Measurements from ENCODE around the gene ZFP36.

ZFP36 gene

DNA sequence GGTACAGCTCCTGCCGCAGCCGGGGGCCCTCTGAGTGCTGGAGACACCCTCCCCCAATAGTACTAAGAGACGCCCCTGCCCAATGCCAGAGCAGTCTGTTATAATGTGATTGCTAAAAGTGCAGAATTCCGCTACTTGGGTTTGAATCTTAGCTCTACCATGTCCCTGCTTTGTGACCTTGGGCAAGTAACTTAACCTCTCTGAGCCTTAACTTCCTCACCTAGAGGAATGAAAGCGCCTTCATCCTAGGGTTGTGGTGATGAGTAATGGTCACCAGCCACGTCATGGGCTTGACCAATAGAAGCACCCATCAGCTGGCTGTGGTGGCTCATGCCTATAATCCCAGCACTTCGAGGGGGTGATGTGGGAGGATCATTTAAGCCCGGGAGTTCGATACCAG lies 12.4 kb downstream of the ZFP36 start:
- no peak for DNase-seq (ENCODE audit: low read depth)

DNA sequence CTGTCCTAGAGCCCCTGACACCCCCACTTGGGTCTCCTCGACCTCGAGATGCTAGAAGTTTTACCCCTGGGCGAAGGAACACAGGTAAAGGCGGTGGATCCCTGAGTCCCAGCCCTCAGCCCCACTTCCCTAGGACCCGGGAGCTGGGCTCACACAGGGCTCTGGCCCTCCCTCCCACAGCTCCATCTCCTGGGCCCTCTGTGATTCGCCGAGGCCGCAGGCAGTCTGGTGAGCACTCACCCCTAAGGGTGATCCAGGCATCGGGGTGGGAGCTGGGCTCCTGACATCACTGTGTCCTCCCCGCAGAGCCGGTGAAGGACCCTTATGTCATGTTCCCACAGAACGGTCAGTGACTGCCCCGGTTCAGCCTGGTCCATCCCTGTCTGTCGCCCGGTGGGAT lies 14.1 kb downstream of the ZFP36 start:
- no peak for DNase-seq (ENCODE audit: low read depth)

DNA sequence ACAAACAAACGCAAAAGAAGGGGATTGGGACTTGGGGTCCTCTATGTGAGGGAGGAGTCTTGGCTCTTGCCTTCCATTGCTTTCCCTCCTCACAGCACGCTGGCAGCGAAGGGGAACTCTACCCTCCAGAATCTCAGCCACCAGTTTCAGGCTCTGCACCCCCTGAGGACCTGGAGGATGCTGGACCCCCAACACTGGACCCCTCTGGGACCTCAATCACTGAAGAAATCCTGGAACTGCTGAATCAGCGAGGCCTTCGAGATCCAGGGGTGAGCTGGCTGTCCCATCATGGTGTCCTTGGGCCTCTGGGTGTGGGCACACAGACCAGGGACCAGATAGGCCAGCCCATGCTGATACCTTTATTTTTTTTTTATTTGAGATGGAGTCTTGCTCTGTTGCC lies 15.4 kb downstream of the ZFP36 start:
- no peak for DNase-seq (ENCODE audit: low read depth)

DNA sequence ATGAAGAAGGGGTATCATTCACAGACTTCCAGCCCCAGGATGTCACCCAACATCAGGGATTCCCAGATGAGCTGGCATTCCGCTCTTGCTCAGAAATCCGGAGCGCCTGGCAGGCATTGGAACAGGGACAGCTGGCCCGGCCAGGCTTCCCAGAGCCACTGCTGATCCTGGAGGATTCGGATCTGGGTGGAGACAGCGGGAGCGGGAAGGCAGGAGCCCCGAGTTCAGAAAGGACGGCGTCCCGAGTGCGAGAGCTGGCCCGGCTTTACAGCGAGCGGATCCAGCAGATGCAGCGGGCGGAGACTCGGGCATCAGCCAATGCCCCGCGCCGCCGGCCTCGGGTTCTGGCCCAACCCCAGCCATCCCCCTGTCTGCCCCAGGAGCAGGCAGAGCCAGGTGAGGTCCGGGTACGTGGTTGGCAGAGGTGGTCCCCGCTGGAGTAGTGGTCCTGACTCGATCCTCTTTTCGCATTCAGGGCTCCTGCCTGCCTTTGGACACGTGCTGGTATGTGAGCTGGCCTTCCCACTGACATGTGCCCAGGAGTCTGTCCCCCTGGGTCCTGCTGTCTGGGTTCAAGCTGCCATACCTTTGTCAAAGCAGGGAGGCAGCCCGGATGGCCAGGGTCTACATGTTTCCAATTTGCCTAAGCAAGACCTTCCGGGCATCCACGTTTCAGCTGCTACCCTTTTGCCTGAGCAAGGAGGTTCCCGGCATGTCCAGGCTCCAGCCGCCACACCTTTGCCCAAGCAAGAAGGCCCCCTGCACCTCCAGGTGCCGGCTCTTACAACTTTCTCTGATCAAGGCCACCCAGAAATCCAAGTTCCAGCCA lies 16.8 kb downstream of the ZFP36 start:
- DNase-seq (ENCODE audit: low read depth) = no peak

DNA sequence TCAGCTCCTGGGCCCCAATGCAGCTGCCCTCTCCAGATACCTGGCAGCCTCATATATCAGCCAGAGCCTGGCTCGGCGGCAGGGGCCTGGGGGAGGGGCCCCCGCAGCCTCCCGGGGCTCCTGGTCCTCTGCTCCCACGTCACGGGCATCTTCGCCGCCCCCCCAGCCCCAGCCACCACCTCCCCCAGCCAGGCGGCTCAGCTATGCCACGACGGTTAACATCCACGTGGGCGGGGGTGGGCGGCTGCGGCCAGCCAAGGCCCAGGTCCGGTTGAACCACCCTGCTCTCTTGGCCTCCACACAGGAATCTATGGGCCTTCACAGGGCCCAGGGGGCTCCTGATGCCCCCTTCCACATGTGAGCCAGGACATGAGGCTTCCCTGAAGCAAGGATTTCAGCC lies 18.3 kb downstream of the ZFP36 start:
- DNase-seq (ENCODE audit: low read depth) = no peak

DNA sequence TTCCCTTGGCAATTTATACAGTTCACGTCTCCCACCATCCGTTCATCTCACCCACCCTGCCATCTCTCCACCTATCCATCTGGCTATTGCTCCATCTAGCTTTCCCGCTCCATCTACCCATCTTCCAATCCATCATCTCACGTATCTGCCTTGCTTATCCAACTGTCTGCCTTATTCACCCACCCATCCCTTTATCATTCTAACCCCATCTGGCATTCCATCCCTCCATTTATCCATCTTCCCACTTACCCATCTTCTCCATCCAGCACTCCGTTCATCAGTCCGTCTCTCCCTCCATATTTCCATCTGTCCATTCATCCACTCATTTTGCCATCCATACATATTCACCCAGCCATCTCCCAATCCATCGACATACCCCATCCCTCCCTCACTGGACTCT lies 19.1 kb downstream of the ZFP36 start:
- DNase-seq (ENCODE audit: low read depth) = no peak

DNA sequence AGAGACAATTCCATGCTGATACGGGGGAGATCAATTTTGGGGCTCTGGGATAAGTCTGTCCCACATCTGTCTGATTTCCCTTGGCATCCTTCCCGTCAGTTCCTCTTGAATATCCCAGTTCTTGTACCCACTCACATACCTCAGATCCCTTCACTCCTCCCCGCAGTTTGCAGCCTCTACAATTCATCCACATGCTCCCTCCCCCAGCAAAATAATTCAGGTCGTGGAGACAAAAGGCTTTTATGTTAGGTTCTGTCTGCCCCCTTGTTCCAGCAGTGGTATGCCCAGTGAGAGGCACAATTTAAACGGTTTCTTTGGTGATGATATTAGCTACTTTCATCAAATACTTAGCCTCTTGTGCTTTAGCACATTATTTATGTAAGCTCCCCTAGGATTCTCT lies 19.5 kb downstream of the ZFP36 start:
- DNase-seq (ENCODE audit: low read depth) = no peak

DNA sequence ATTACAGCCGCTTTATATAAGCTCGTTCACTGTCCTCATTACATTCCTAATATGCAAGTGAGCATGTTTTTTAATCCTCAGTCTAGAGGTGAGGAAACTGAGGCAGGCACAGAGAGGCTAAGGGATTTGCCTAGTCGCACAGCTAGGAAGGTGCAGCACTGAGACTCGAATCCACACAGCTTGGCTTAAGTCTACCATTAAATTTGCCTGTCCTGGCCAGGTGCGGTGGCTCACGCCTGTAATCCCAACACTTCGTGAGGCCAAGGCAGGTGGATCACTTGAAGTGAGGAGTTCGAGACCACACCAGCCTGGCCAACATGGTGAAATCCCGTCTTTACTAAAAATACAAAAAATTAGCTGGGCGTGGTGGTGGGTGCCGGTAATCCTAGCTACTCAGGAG lies 21.1 kb downstream of the ZFP36 start:
- DNase-seq (ENCODE audit: low read depth) = no peak

DNA sequence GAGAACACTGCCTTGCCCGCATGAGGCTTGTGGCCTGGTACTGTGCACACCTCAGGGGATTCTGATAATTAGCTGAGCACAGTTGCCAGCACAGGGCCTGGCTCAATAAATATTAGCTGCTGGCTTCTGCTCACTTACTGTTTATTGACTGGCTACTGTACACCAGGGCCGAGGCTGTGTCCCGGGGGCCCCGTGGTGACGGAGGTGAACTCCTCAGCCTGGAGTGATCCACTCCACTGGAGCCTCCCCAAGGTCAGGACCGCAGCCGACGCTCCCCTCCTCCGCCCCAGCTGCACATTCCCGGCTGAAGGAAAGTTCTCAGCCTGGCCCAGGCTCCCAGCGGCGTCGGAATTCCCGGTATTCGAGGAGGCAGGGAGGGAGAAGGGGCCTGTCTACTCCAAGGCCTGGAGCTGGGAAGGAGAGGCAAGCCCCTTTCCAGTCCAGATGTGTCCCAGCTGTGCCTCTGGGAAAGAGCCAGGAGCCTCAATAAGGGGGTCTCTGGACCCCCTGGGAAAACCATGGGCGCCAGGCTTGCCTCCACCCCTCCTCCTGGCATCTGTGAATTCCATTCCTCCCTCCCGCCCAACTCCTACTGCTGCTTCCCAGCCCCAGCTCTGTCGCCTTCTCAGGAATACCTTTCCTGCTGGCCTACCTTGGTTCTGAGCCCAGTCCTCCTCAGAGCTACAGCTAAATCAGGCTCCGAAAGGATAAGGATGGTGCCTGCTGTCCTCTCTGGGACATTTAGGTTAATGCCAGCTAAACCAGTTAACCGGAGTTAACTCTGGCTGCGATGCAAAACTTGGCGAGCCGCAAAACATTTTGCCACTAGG lies 21.9 kb downstream of the ZFP36 start:
- no peak for DNase-seq (ENCODE audit: low read depth)

DNA sequence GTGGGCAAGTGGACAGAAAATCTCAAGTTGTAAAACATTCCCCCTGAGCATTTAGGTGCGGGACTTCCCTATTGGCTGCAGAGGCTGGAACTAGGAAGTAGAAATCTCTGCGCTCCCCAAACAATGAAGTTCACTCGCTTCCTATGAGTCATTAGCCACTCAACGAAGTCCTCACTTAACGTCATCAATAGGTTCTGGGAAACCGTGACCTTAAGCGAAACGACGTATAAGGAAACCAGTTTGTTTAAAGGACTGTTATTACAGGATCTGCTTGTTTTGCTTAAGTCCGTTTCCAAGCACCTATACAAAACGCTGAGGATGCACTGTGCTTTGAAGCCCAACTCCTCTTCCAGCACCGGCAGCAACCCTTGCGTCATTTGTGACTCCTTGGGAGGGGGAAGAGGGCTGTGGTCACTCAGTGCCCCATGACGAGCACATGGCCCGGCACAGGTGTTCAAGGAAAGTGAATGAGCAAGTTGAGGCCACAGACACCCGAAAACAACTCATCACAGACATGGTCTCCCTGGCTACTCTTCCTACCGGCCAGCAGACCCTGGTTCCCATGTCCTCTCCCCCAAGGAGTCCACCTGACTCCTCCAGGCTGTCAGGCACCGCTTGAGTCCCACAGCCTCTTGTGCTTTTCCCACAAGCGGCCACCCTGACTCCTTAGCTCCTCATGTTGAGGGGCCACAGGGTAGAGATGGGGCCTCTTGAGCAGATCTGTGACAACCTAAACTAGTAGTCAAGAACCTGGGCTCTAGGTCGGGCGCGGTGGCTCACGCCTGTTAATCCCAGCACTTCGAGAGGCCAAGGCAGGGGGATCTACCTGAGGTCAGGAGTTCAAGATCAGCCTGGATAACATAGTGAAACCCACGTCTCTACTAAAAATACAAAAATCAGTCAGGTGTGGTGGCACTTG lies 24.3 kb downstream of the ZFP36 start:
- DNase-seq (ENCODE audit: low read depth) = no peak

DNA sequence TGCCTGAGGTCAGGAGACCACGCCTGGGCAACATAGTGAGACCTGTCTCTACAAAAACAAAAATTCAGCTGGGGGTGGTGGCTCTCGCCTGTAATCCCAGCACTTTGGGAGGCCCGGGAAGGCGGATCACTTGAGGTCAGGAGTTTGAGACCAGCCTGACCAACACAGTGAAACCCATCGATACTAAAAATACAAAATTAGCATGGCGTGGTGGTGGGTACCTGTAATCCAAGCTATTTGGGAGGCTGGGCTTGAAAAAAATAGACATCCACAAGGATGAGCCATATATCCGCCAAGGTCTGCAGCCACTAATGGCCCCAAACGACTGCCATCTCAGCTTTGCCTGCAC lies 26.0 kb downstream of the ZFP36 start:
- no peak for DNase-seq (ENCODE audit: low read depth)

DNA sequence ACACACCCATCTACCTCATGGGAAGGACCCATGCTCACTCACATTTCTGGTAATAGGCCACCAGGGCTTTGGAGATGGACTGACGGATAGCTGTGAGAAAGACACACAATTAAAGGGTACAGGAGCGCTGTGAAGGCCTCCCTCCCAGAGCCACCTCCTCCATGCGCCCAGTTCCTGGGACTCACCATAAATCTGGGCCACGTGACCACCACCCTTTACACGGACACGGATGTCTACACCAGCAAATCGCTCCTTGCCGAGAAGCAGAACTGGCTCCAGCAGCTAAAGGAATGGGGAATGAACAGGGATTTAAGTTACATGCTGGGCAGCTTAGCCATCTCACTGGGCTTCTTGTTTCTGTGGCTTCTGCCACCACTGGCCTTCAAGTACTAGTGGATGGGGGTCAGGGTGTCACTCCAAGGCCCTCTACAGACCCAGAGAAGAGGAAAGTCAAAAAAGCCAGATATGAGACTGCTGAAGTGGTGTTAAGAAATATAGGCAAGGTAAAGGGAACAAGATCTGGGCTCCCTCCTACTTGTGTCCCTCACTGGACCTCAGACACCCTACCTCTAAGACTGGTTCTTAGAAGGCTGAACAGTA lies 26.9 kb downstream of the ZFP36 start:
- no peak for DNase-seq (ENCODE audit: low read depth)

DNA sequence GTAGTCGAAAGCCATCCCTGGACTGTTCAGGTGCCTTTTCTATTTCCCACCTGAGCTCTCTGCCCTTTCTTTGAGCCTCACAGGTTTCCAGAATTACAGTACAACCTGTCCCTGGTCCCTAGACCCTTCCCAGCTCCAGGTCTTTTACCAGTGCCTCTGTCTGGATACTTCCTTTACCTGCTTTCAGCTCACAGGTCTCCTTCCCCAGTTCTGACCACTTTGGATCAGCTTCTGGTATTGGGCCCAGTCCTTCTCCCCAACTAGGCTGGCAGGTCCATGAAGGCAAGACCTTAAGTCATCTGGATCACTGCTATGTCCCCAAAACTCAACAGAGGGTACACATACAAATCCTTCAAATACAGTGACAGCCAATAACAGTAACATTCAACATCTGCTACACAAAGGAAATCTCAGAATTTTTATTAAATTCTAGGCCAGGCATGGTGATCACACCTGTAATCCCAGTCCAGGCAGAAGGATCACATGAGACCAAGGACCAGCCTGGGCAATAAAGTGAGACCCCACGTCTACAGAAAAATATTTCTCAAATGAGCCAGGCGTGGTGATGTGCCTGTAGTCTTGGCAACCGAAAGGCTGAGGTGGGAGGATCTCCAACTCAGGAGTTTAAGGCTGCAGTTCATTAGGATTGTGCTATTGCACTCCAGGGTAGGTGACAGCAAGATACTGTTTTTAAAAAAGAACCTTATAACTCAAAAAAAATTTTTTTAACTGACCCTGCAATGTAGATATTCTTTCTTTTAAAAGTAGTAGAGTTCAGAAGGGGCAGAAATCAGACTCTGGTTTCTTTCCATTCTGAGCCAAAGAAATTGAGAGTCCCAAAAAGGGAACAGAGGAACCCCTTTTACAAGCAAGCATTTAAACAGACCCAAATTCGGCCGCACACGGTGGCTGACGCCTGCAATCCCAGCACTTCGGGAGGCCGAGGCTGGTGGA lies 27.8 kb downstream of the ZFP36 start:
- DNase-seq (ENCODE audit: low read depth) = no peak

DNA sequence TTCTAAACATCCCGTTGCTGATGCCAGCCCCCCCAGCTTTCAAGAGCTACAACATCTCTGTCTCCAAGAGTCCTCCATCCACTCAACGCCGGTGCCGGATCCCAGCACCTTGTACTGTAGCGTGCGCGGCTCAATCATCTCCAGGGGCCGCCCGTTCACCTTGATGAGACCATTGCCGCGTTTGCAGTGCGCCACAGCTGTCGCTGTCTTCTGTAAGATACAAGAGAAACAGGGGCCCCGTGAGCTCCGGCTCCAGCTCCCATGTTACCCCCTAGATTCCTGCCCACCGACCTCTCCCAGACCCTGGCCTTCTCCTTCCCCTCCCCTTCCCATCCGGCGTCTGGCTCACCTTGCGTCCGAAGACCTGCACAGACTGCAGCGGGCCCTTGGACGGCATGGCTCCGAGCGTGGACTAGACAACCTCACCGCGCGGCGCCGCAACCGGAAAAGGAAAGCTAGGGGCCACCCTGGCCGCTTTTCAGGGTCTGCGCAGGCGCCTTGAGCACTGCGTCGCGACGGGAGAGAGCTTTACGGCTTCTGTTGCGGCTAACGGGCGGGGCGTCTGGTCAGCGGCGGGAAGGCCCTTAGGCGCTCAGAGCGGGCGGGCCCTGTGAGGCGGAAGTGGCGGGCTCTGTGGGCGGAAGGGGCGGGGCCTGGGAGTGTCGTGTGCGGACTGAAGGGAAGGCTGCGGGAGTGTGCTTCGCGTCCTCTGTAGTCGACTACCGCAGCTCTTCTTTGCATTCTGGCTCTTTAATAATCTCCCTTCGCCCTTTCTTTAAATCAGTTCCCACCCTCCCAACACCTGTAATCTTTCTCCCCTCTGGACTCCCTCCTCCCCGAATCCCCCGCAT lies 29.1 kb downstream of the ZFP36 start, which contains the start of gene RPS16:
RPS16 (minus strand) TSS at position 451 of the 851 bp plus-strand sequence; CDS start at position 397, 54 bp downstream.
- DNase-seq (ENCODE audit: low read depth) = peak; percentile 95

DNA sequence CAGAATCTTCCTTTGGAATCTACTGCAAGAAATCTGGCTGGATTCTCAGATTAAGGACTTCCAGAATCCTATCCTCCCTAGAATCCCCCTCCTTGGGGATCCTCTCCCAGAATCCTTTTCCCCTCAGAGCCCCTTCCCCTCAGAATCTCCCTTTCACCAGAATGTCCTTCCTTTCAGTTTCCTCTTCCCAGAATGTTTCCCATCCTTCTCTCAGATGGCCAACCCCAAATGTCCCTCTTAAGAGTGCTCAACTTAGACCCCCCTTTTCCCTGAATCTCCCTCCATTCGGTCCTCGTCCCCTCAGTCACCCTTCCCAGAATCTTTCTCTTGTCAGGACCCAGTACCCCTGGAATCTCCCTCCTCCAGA lies 29.7 kb downstream of the ZFP36 start:
- no peak for DNase-seq (ENCODE audit: low read depth)

DNA sequence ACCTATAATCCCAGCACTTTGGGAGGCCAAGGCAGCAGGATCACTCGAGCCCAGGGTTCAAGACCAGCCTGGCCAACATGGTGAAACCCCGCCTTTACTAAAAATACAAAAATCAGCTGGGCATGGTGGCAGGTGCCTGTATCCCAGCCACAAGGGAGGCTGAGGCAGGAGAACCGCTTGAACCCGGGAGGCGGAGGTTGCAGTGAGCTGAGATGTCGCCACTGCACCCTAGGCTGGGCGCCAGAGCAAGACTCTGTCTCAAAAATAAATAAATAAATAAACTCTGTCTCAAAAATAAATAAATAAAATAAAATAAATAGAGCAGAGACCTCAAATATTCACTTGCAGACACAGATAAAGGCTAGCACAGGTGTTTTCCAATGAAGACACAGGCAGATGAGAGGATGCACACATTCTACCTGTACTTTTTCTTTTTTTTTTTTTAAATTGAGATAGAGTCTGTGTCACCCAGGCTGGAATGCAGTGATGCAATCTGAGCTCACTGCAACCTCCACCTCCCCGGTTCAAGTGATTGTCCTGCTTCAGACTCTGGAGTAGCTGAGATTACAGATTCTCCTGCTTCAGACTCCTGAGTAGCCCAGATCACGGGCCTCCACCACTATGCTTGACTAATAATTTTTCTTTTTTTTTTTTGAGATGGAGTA lies 31.8 kb downstream of the ZFP36 start:
- no peak for DNase-seq (ENCODE audit: low read depth)

DNA sequence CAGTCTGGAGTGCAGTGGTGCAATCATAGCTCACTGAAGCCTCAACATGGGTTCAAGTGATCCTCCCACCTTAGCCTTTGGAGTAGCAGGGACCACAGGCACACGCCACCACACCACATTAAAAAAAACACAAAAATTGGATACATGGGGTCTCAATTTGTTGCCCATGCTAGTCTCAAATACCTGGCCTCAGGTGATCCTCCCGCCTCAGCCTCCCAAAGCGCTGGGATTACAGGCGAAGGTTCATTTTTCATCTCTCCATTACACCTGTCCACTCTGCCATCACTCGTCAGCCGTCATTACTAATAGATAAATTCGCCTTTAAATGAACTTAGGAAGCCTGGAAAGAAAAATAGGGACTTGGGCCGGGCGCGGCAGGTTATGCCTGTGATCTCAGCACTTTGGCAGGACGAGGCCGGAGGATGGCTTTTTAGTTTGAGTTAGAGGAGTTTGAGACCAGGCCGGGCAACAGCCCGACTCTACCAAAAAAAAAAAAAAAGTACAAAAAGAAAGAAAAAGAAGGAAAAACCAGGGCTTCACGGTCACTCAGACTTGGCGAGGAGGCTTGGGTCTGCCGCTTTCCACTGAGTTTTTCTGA lies 38.0 kb downstream of the ZFP36 start:
- DNase-seq (ENCODE audit: low read depth) = no peak

DNA sequence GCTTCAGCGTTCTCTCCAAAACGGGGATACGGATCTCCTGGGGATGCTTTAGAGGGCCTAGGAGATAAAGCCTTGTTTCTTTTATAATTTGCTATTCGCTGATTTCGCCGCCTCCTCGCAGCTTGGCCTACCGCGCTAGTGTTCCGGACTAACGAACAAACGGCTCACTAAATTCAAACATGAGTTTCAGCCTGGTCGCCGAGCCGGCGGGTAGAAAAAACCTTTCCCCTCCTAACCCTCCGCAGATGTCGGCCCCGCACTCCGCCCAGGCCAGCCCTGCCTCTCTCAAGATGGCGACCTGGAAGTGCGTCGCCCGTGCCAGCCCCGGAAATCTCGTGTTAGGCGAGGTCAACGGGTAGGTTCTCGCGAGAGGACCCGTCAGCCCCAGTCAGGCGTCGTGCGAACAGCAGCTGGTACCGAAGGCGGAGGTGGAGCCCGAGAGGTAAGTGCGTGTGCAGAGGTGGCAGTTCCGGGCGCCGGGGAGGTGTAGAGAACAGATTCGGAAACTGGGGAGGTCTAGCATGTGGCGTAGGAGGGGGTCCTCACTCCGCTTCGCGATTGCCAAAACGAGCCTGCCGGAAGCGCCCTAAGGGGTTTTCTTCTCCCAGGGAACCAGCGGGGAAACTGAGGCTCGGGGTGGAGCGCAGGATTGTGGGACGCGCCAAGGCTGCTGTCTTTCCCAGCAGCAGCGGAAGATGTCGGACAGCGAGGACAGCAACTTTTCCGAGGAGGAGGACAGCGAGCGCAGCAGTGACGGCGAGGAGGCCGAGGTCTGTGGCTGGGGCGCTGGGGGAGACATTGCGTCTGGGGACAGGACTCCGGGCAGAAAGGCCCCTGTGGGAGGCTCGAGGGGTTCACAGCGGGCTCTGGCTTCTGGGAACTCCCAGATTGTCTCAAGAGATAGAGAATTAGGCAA lies 38.8 kb downstream of the ZFP36 start, which contains the start of gene SUPT5H:
SUPT5H (plus strand) TSS at position 387 of the 916 bp plus-strand sequence; CDS start at position 696, 309 bp downstream.
- peak; percentile 97 for DNase-seq (ENCODE audit: low read depth)

Measured in CMK (cell line).